DMS 273 (cell line): ENCODE results near the gene NCBP2L.

Experiments used
- DNase-seq: peaks from one replicate; lab custom pipeline; 2025; ENCODE audit not compliant: unreplicated experiment; lab: John Stamatoyannopoulos, UW

The NCBP2L gene

DNA sequence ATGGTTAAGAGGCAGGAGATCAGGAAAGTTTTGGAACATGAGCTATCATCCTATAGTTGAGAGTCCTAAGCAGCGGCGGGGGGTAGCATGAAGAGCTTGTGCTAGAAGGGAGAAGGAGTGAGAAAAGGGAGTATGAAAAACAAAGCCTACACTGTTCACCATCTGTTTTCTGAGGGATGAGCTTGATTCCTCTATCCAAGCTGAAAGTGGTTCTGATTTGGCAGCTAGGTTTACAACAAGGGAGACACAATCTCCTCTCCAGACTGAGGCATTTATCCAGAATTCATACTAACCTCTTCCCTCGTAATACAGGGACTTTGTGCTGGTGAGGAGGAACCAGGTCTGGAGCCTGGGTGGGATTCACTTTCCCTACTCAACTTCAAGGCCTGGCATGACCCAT, 25.5 kb upstream of the NCBP2L start:
- no peak for DNase-seq

DNA sequence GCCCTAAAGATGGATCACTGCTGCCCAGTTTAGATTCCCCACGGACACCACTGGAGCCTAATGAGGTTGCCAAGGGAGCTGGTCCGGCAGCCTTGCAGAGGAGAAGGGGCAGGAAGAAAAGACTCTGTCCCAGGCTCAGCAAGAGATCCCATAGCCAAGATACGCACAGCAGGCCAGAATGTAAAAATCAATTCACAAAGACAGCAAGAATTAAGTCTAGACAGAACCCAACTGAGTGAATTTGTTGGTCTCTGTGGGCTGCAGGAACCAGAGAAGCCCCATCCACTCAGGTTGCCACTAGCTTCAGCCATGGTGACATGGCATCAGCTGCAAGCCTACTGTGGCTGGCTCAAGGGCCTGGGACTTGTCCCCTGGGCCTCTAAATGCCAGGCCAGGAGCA, 24.8 kb upstream of the NCBP2L start:
- no peak for DNase-seq

DNA sequence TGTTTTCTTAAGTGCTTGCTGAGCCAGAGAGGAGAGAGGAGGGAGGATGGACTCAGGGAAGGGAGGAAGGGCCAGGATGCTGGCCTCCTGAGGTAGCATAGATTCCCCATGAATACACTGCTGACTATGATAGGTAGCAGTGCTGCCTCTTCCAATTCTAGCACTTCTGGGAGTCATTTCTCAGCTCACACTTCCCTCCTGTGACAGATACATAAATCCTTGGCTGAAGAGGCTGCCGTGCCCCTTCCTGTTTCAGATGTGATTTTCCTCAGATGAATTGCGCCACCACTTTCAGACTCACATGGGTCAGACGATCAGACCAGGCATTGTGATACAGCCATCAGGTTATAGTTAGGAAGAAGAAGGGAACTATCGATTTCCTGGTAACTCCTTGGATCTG, 24.3 kb upstream of the NCBP2L start:
- no peak for DNase-seq

DNA sequence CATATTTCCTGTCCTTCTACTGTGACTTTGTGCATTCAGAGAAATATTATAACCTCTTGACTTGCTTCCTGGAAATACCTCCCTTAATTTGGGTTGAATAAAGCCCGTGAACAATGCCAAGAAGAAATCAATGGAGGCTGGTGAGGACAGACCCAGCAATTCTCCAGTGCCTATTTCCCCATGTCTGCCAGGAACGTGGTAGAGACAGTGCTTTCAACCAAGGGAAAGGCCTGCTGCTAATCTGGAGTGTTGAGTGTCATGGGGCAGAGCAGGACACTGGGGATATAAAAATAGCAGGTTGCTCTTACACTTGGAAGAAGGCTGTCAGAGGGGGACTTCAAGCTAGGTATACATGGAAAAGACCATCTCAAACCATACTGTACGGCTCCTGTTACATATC, 21.8 kb upstream of the NCBP2L start:
- DNase-seq: no peak

DNA sequence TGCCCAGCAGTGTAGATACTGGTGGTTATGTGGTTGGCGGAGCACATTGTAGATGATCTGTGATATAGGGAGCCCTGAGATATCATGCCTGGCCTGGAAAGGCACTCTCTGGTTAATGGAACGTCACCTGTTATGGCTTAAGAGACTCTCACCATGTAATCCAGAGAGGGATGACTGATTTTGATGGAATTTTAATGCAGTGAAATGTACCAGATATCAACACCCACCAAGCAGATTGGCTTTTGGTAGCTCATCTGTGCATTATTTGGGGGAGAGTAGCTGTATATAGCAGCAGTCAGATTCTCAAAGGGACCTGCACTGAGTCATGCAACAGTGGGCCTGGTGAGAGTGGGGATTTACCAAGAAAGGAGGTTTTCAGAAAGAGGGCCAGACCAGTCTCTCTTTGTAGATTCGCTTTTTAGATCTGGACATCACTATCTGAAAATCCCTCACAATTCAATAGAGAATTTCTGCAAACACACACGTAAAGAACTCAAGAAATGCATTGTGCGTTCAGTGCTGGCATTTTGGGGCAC, 19.2 kb upstream of the NCBP2L start:
- DNase-seq: no peak

DNA sequence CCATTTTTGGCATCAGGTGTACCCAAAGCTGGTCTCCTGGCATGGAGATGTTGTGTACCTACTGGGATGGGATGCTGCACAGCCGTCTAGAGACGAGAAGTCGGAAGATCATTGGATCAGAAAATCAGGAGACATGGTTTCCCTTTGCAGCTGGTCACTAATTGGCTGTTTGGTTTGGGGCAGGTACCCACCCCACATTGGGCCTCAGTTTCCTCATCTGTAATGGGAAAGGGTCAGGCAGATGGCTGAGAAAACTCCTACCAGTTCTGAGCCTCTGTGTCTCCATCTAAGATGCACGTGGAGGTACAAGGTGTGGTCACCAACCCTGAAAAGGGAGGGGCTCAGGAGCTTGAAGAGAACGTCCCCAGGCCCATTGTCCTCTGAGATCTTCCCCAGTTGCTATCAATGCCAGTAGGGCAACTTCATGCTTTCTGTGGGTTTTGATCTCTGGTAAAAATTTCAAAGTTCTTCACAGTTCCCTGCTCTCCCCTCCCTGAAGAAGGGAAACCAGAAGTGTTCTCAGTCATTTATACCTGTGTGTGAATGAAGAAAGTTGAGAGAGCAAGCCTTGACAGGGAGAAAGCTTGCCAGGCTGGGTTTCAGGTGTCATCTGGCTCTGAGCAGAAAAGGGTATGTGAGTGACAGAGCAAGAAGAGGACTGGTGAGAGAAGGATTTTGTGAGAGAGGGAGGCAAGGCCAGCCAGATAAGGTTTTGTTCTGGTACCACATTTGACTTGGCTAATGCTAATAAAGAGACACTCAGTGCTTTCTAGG, 17.0 kb upstream of the NCBP2L start:
- DNase-seq: no peak

DNA sequence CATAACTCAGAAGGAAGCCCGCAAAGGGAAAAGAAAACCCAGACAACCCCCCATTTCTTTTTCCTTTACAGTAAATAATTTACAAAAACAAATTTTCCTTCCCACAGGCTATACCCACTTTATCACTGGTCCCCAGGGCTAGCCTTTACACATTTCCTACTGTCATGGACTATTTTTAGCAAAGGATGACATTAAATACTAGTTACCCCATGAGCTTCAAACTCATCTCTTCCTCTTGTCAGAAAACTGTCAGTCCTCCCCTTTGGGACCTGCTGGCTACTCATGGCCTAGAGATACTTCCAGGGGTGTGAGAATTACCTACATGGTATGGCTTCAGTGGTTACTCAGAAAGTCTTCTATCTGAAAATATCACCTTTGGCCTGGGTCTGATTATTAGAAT, 13.9 kb upstream of the NCBP2L start:
- no peak for DNase-seq

DNA sequence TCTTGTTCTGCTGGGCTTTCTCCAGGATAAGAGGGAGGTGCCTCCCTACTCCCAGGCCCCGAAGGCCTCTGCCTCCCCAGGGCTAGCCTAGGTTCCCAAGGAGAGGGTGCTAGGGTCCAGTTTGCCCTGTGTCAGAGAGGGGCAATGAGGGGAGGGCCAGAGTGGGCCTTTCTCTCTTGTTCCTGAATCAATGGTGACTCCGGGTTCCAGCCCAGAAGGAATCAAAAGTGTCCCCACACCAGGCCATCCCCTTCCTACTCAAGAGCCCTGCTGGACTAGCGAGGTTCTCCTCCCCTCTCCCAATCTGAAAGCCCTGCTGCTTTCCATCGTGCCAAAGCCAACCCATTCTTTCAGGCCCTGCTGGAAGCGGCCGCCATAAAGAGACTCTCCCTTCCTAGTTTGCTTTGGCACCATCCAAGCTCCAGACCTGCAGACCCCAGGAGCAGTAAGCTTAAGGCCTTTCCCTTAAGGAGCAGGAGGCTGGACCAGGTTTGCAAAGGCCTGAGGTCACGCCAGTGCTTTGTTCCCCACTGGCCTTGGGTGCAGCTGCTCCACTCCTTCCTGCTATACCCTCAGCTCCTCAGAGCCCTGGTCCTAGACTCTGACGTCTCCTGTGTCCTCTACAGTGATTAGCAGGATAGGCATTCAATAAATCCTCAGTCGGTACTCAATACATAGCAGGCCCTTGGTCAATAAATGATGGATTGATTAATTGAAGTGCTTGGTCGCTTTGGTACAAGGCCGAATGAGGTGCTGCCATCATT, 12.5 kb upstream of the NCBP2L start:
- no peak for DNase-seq

DNA sequence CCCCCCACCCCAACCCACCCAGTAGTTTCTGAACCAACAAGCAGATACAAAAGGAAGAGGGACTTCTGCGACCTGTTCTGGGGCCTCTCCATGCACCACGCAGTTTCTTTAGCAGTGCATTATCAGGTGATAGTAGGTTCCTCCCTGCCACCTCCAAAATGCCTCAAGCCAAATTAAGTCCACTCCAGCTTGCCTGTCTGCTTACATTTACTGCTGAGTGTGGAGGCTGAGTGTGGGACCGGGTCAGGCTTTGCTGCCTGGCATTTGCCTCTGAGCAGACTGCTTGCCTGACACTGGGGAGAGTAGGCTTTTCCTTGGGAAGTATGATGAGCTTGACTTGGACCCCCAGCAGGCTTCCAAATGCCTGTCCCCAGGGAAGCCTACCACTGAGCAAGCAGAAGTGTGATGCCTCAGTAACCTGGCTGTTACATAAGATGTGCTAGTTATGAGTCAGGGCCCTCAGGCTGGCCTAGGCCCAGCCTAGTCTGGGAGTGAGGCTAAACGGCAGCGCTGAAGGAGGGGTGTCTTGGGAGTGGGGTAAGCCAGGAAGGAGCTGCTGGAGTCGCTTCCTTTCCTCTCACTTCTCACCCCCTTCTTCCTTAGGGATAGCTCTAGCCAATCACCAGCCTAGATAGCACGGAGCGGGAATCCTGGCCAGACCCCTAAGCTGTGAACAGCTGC, 10.9 kb upstream of the NCBP2L start:
- DNase-seq: no peak

DNA sequence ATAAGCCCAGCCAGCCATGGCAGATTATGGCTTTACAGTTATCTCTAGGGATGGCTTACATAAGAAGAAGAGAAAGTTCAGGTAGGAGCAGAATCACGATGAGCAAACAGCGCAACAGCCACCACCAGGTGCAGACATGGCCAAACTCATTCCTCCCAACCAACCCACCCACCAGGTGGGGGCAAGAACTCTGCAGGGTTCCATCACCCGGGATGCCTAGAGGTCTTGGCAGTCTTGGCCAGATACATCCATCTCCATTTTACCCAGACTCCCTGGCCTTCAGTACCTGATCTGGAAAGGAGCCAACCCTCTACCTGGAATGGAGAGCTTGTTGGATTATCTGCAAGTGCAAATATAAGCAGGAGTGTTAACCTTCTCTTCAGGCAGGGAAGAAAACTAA, 9.5 kb upstream of the NCBP2L start:
- DNase-seq: no peak

DNA sequence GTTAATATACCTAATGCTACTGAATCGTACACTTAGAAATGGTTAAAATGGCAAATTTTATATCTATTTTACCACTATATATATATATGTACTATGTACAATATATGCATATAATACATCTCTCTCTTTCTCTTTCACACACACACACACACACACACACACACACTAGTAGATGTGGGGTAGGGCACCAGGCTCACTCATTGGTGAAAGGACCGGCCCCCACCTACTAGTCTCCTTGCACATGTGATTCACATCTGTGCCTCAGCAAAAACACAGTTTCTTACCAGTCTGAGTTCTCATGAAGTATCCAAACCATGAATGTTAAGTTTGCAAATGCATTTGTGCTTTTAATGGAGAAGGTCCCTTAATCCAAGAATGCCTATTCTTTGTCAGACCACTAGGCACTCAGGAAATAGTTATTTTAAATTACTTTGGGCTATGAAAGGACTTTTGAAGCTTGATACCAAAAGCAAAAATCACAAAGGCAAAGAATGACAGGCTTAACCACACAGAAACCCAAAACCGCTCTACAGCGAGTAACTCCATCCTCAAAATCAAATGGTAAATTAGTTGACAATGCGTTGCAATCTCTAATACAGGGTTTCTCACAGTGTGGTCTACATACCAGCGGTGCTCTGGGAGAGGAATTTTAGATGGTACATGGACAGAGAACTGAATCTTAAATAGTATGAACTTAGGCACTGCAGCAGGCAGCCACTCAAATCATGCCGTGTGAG, 7.8 kb upstream of the NCBP2L start:
- DNase-seq: no peak

DNA sequence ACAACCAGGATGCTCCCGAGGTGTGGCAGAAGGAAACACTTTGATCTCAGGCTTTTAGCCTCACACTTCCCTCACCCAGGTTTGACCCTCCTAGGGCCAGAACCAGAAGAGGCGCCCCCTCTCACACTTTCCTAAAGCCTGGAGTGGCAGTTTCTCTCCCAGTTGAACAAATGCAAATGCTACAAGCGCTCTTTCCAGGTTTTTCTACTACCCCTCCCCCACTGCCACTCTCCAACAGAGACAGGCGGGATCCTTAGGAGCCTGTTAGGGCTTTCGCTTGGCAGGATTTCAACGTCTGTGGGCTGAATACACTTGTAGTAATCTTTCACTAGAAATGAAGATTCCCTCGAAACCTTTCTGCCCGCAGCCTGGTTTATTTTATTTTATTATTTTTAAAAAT, 4.3 kb upstream of the NCBP2L start:
- peak; percentile 18 for DNase-seq

DNA sequence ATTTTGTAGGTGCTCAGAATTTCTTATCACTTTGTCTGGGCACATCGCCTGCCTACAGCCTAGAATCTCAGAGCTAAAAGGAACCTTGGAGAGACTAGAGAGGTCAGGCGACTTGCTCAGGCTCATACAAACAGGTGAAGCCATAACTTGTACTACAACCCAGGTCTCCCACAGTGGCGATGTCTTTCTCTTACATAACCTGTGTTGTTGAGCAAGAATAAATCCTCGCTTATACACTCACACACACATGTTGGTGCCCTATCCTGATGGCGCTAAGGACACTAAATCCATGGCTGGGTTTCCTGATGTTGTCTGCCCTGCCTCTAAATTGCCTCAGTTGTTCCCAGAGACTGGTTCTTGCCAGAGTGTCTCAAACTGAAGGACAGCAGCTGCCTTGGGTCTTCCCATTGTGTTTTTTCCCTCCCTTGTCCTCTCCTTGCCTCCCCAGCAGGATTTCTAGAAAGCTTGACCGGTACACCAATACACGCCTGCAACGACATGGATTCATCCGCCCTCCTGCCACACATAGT, 3.6 kb upstream of the NCBP2L start:
- no peak for DNase-seq

DNA sequence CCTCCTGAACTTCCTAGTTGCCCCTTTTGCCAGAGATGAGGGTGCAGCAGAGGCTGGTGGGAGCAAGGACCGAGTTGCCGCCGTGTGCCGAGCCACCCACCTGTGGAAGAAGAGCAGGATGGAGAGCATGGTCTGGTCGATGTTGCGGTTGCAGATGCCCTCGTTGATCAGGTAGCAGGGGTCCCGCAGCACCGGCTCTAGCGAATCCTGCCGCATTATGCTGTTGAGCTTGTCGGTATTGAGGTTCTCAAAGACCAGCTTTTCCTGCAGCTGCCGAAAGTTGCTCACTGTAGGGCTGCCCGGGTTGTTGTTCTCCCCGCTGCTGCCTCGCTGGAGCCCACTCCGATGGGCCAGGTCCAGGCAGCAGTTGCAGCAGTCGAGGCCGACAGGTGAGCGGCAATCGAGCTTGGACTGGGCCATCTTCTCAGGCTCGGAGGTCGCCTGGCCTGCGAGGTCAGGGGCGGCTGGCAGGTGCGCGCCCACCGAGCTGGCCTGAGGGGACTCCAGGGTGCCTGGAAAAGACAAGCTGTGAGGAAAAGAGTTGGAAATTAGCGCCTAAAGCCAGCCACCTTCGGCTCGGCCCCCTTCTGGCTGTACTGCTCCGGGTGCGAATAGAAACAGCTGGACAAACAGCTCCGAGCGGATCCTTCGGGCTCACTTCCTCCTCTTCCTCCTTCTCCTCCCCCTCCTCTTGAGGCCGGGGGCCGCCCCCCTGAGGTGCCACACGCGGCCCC, 2.4 kb upstream of the NCBP2L start:
- DNase-seq: no peak

DNA sequence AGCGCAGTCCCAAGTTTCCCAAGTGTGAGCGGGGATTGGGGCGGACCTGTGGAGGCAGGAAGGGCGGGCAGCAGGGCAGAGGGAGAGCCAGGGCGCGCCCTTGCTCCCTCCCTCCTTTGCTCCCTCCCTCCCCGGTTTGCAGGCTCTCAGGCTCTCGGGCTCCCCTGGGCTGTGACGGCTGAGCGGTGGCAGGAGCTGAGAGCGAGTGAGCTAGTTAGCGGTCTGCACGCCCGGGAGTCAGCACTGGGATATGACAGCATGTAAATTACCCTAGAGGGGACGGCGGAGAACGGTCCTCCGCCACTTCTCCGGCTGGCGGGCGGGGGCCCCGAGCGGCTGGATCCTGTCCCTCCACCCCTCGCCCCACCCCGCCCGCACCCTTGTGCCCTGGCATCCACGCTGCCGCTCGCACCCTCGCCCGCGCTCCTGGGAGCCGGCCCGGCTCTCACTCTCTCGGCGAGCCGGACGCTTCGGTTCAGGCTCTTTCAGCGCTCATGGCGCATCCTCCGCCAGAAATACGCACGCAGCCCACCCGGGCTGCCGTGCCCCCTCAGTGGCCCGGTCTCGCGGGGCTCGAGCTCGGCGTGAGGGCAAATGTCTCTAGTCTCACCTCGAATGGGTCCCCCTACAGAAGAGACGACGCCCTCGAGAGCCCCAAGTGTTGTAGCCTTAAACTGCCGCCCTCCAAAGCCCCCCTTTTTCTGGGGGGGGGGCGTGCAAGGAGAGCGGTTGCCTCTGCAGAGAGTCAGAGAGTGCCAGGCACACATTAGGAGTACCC, 1.6 kb upstream of the NCBP2L start, which contains the start of gene TSC22D3:
TSC22D3 (minus strand) TSS at position 54 of the 778 bp plus-strand sequence. CDS start 368 bp downstream, outside the sequence.
- peak; percentile 85 for DNase-seq

DNA sequence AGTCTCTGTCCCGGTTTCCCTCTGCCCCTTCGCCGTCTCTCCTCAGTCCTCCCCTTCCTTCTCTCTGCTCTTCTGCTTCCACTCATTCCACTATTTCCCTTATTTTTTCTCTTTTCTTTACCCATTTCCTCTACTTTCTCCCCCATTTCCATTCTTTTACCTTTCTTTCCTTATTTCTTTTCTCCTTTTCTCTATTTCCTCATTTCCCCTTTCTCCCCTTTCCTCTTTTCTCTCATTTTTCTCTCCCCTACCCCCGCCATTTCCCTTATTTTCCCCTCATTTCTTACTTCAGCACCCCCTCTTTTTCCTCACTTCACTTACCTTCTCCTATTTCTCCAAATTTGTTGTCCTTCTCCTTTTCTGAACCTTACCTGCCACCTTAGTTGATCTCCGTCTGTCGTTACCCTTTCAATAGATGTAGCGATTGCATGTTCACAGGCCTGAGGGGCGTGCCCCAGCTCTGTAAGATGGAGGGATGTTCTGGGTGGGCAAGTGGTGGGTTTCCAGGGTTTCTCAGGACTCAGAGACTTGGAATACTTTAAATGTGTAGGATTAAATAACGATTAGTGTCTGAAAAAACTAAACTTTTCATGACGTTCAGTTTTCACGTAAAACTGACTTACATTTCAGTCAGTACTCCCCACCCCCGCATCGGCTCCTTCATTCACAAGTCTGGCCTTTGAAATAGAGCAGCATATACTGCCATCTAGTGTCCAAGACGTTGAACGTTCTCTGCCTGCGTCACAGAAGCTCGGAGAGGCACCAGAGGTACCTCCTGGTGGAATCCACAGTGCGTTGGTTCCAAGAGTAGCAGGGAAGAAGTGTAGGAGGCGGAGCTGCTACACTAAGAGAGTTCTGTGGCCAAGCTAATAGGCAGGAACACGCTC, 641 bp upstream of the NCBP2L start:
- DNase-seq: peak; percentile 94

DNA sequence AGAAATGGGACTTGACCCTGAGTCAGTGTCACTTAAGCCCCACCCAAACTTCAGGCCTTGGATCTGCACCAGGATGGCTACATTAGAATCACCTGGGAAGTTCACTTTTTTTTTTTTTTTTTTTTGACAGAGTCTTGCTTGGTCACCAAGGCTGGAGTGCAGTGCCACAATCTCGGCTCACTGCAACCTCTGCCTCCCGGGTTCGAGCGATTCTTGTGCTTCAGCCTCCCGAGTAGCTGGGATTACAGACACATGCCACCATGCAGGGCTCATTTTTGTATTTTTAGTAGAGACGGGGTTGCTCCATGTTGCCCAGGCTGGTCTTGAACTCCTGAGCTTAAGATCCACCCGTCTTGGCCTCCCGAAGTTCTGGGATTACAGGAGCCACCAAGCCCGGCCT, 3.0 kb downstream of the NCBP2L start:
- DNase-seq: no peak

DNA sequence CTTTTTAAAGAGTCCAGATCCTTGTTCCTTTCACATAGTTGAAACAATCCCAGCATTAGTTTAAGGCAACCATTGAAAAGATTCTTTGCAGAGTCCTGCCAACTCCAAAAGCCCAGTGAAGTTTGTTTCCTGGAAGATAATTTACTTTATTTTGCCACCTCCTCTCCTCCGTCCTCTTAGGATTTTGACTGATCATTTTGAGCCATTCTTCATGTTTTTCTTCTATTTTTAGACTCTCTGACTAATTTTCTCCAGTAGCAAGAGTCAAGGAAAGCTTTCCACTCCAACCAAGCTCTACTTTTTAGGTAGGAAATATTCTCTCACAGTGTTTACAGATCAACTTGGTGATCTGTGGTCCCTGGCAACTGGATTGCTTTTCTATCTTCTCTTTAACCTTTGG, 10.3 kb downstream of the NCBP2L start:
- no peak for DNase-seq
